Smooth muscle cell (in vitro differentiated cells): ENCODE measurements around the gene DDR2. TPM values are rescaled to one million over a fixed set of nuclear protein-coding genes. Genes with fewer than 3 reads are reported as not detected.

Source experiments
- DNase-seq: peaks from one replicate; lab custom pipeline; 2025; ENCODE audit not compliant: unreplicated experiment; lab: John Stamatoyannopoulos, UW
- H2AFZ ChIP-seq: fragments of 200-600 bp; sonication (generic); 2 replicates; pipeline ENCODE4 v1.6.0; 2016; ENCODE audit warnings: antibody characterized with exemption, low read depth, mild to moderate bottlenecking
- H3F3A ChIP-seq: fragments of 200-600 bp; sonication (generic); 2 replicates; pipeline ENCODE4 v1.6.0; 2017; ENCODE audit warnings: antibody characterized with exemption, low read depth
- H3K27ac ChIP-seq: fragments of 200-600 bp; sonication (generic); 2 replicates; pipeline ENCODE4 v1.5.1; 2016; ENCODE audit warnings: low read depth, mild to moderate bottlenecking
- H3K27me3 ChIP-seq: fragments of 200-600 bp; sonication (generic); 2 replicates; pipeline ENCODE4 v1.6.1; 2016; ENCODE audit warnings: low read depth, mild to moderate bottlenecking
- H3K36me3 ChIP-seq: fragments of 200-600 bp; sonication (generic); 2 replicates; pipeline ENCODE4 v1.5.1; 2016; ENCODE audit warnings: low read depth
- H3K4me1 ChIP-seq: fragments of 200-600 bp; sonication (generic); 2 replicates; pipeline ENCODE4 v1.5.1; 2016; ENCODE audit warnings: low read depth
- H3K4me2 ChIP-seq: fragments of 200-600 bp; sonication (generic); 2 replicates; pipeline ENCODE4 v1.6.0; 2016; ENCODE audit warnings: mild to moderate bottlenecking
- H3K4me3 ChIP-seq: fragments of 200-600 bp; sonication (generic); 2 replicates; pipeline ENCODE4 v1.5.1; 2016; ENCODE audit warnings: mild to moderate bottlenecking
- H3K79me2 ChIP-seq: fragments of 200-600 bp; sonication (generic); 2 replicates; pipeline ENCODE4 v1.6.0; 2016; ENCODE audit warnings: low read depth, mild to moderate bottlenecking
- H3K9ac ChIP-seq: fragments of 200-600 bp; sonication (generic); 2 replicates; pipeline ENCODE4 v1.6.0; 2016; ENCODE audit warnings: low read depth
- H3K9me3 ChIP-seq: fragments of 200-600 bp; sonication (generic); replicated peaks from 2 replicates; pipeline ENCODE4 v1.5.1; 2016; ENCODE audit warnings: low read depth
- H4K20me1 ChIP-seq: fragments of 200-600 bp; sonication (generic); 2 replicates; pipeline ENCODE4 v1.6.0; 2016; ENCODE audit warnings: low read depth
- WGBS: methylation state at CpG from one replicate; pipeline ENCODE4 v1.1.7; 2016; ENCODE audit warnings: low lambda C conversion rate; 5-methylcytosine and 5-hydroxymethylcytosine counted together
- polyA plus RNA-seq: library from polyadenylated mRNA; unstranded; fragments of >200 nt; fragmentation: Nextera tagmentation; extraction: Ambion mirVana; gene quantifications from 2 replicates; pipeline ENCODE4 v1.2.1, GENCODE V29; 2016
- total RNA-seq: library from RNA; depleted of rRNA; stranded (reverse); fragments of >200 nt; gene quantifications from 2 replicates; pipeline ENCODE4 v1.2.3, GENCODE V29; 2014
- TF ChIP-seq, protein P1 (sequence below): fragments of 200-600 bp; sonication (generic); IDR thresholded peaks from 2 replicates; pipeline ENCODE4 v1.5.1; 2017; ENCODE audit warnings: borderline replicate concordance, mild to moderate bottlenecking, antibody characterized with exemption; ENCODE audit not compliant: insufficient read depth, poor library complexity, severe bottlenecking

The DDR2 gene
- total and polyA plus RNA-seq, 2 experiments from 2014 or later: 13.3 to 24.5 TPM

DNA sequence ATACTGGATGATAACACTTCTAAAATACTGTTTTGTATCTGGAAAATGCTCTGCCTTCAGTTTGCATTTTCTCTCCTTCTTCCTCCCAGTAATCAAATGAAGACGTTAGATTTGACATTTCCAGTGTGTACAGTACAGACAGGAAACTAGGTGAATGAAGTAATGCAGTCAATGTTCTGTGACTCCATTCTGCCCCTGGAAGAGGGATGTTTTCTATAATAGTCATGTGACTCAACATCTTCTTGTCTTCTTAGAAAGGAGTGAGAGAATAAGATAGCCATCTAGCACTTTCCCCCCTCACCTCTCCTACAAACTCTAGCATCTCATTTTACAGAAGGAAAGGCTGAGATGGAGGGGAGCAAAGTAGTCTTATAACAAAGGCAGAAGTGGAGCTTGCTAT is 77.6 kb downstream of the DDR2 start:
- peaks cover 72% of the 10 kb centered on the region for H4K20me1 ChIP-seq
- H3K4me2 ChIP-seq: no peak overlapping the region
- H3K27me3 ChIP-seq: no peaks in the 10 kb centered on the region
- no peak overlapping the region for H3K4me3 ChIP-seq
- TF ChIP-seq, protein P1, sequence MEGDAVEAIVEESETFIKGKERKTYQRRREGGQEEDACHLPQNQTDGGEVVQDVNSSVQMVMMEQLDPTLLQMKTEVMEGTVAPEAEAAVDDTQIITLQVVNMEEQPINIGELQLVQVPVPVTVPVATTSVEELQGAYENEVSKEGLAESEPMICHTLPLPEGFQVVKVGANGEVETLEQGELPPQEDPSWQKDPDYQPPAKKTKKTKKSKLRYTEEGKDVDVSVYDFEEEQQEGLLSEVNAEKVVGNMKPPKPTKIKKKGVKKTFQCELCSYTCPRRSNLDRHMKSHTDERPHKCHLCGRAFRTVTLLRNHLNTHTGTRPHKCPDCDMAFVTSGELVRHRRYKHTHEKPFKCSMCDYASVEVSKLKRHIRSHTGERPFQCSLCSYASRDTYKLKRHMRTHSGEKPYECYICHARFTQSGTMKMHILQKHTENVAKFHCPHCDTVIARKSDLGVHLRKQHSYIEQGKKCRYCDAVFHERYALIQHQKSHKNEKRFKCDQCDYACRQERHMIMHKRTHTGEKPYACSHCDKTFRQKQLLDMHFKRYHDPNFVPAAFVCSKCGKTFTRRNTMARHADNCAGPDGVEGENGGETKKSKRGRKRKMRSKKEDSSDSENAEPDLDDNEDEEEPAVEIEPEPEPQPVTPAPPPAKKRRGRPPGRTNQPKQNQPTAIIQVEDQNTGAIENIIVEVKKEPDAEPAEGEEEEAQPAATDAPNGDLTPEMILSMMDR: no peak
- H3K36me3 ChIP-seq: no peaks in the 10 kb centered on the region
- no peaks in the 10 kb centered on the region for H3F3A ChIP-seq
- no peak overlapping the region for H3K9ac ChIP-seq
- no peak overlapping the region for H2AFZ ChIP-seq
- H3K79me2 ChIP-seq: no peaks in the 10 kb centered on the region
- no peaks in the 10 kb centered on the region for H3K9me3 ChIP-seq
- H3K4me1 ChIP-seq: no peaks in the 10 kb centered on the region
- H3K27ac ChIP-seq: no peak overlapping the region
- WGBS: 83% methylated on average over 1 of the region's 1 CpG
- DNase-seq: no peak

- Histone ChIP-seq H2AFZ (no peak overlapping the region), H3K4me1 (no peaks in the 10 kb centered on the region), H3K9me3 (no peaks in the 10 kb centered on the region), H3K79me2 (no peaks in the 10 kb centered on the region), H3F3A (no peaks in the 10 kb centered on the region), H3K4me2 (no peak overlapping the region), H3K9ac (no peak overlapping the region), H3K27ac (no peak overlapping the region), H3K4me3 (no peak overlapping the region), H4K20me1 (peaks cover 77% of the 10 kb centered on the region), H3K36me3 (no peaks in the 10 kb centered on the region), H3K27me3 (peaks cover 1% of the 10 kb centered on the region)
- WGBS: 88% methylated on average over 1 of the region's 1 CpG
- TF ChIP-seq, protein P1: no peak
- no peak for DNase-seq
Measured at GRCh38 chr1:162710345-162710744, 78.1 kb downstream of the DDR2 start.

DNA sequence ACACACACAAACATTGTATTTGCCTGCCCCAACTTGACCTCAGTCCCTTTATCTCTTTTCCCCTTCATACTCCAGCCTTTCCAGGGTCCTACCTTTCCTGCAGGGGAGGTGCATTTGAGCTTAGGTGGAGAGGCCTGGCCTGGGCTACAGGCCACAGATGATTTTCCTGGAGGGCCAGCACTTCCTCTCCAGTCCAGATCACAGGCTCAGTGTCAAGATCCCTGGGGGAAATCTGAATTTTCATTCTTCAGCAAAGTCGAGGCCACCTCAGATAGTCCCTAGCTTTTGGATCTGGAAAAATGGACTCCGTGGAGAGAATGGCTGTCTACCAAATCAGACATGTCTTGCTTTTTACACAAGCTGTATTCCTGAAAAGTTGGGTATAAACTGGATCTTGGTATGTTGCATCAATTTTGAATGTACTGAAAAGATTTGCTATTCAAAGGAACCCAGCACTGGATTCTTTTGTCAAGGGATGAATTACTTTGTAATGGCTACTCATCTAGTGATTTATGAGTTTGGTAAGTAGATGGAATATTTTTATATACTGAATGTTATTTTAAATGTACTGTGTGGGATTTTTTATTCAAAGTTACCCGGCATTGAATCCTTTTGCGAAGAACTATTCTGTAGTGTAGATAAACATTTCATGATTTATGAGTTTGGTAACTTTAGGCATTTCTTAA is 78.7 kb downstream of the DDR2 start:
- H3K79me2 ChIP-seq: no peaks in the 10 kb centered on the region
- no peak for DNase-seq
- no peak overlapping the region for H3K27ac ChIP-seq
- H3K36me3 ChIP-seq: no peaks in the 10 kb centered on the region
- no peak overlapping the region for H3K9ac ChIP-seq
- H3K4me1 ChIP-seq: no peaks in the 10 kb centered on the region
- no peaks in the 10 kb centered on the region for H3K9me3 ChIP-seq
- H3K4me2 ChIP-seq: no peak overlapping the region
- H4K20me1 ChIP-seq: peaks cover 83% of the 10 kb centered on the region
- H3K27me3 ChIP-seq: peaks cover 6% of the 10 kb centered on the region
- H2AFZ ChIP-seq: no peak overlapping the region
- TF ChIP-seq, protein P1: no peak
- no peaks in the 10 kb centered on the region for H3F3A ChIP-seq
- WGBS: 96% methylated on average over 4 of the region's 4 CpGs
- no peak overlapping the region for H3K4me3 ChIP-seq
